Panc1 (cell line): ENCODE results near the gene MADCAM1. TPM values are rescaled to one million over a fixed set of nuclear protein-coding genes. Genes with fewer than 3 reads are reported as not detected.

Source experiments
- ATAC-seq: fragments of 200-7000 bp; cut with Tn5 transposase; 2 replicates; pipeline ENCODE4 v1.9.1; 2020; ENCODE audit warnings: mild to moderate bottlenecking, moderate library complexity
- BruUV-seq: library from RNA; stranded (reverse); fragments of 400-500 nt; replicated peaks from 2 replicates; lab custom pipeline; 2021; lab: Mats Ljungman, UMichigan
- CTCF ChIA-PET: fragments of 300-600 bp; sonication (Branson Sonifier 250); formaldehyde crosslinking; loops from one replicate; lab custom pipeline; 2022; ENCODE audit warnings: antibody characterized with exemption; lab: Charles Lee
- POLR2A ChIA-PET: fragments of 300-600 bp; sonication (Branson Sonifier 250); formaldehyde crosslinking; loops from one replicate; lab custom pipeline; 2022; ENCODE audit warnings: antibody characterized with exemption; lab: Charles Lee
- DNase-seq: peaks from one replicate; pipeline ENCODE4 v3.0.0-alpha.2; 2010; ENCODE audit warnings: low read depth, low spot score
- H3K27ac ChIP-seq: 2 replicates; pipeline ENCODE4 v1.5.1; 2011; ENCODE audit warnings: mild to moderate bottlenecking, low read length, inconsistent platforms
- H3K27me3 ChIP-seq: fragments of 200-500 bp; sonication (Bioruptor generic); 2 replicates; pipeline ENCODE4 v1.6.0; 2014; ENCODE audit warnings: low read length, inconsistent platforms; ENCODE audit not compliant: control insufficient read depth, insufficient read depth
- H3K36me3 ChIP-seq: fragments of 200-500 bp; sonication (Bioruptor generic); 2 replicates; pipeline ENCODE4 v1.5.1; 2014; ENCODE audit warnings: inconsistent platforms, mild to moderate bottlenecking, low read length, moderate library complexity; ENCODE audit not compliant: control insufficient read depth, insufficient read depth
- H3K4me1 ChIP-seq: 2 replicates; pipeline ENCODE4 v1.5.1; 2011; ENCODE audit warnings: inconsistent platforms, mild to moderate bottlenecking, low read length, moderate library complexity; ENCODE audit not compliant: control insufficient read depth, insufficient read depth
- H3K4me3 ChIP-seq, 2 experiments: 2 replicates each; pipeline ENCODE4 v1.5.1; 2011 to 2012; ENCODE audit warnings: low read depth in 2 of 2, low read length in 2 of 2, mild to moderate bottlenecking in 2 of 2, inconsistent platforms in 1 of 2, moderate library complexity in 1 of 2
- H3K9me3 ChIP-seq: fragments of 200-500 bp; sonication (Bioruptor generic); 2 replicates; pipeline ENCODE4 v1.5.1; 2014; ENCODE audit warnings: low read depth, mild to moderate bottlenecking, inconsistent platforms, low read length, moderate library complexity; ENCODE audit not compliant: control insufficient read depth, insufficient read depth
- CTCF ChIP-seq: fragments of 450-650 bp; IDR thresholded peaks from 2 replicates; pipeline ENCODE4 v1.5.1; 2017; ENCODE audit warnings: mild to moderate bottlenecking
- POLR2AphosphoS5 ChIP-seq: IDR thresholded peaks from 2 replicates; pipeline ENCODE4 v1.6.1; 2012; ENCODE audit warnings: mild to moderate bottlenecking, low read depth, low read length, moderate library complexity
- SIN3A ChIP-seq: IDR thresholded peaks from 2 replicates; pipeline ENCODE4 v1.6.1; 2012; ENCODE audit warnings: low read depth, mild to moderate bottlenecking, low read length, moderate library complexity, borderline replicate concordance; ENCODE audit not compliant: insufficient read depth
- TCF7L2 ChIP-seq: IDR thresholded peaks from 2 replicates; pipeline ENCODE4 v1.6.1; 2011; ENCODE audit warnings: mild to moderate bottlenecking, low read depth, low read length, inconsistent platforms
- in situ Hi-C: cut with HindIII; loops from 2 replicates; pipeline ENCODE4 v1.10.0; 2016; ENCODE audit warnings: low sequenced_read_pairs, low pct_unique_long_range_greater_than_20kb
- intact Hi-C: fragments of 100-400 bp; cut with micrococcal nuclease; formaldehyde crosslinking; loops from one replicate; pipeline ENCODE4 v1.10.0; 2022; ENCODE audit not compliant: unreplicated experiment
- total RNA-seq: library from RNA; stranded (reverse); gene quantifications from one replicate; pipeline ENCODE4 v1.2.1, GENCODE V29; 2021; ENCODE audit not compliant: unreplicated experiment
- TF ChIP-seq, protein P1 (sequence below), 2 experiments: IDR thresholded peaks; 2 replicates each; pipeline ENCODE4 v1.6.1; 2011 to 2012; ENCODE audit warnings: low read depth in 2 of 2, control low read depth in 1 of 2, low read length in 1 of 2, mild to moderate bottlenecking in 1 of 2, moderate library complexity in 1 of 2; ENCODE audit not compliant: insufficient read depth in 1 of 2

Gene MADCAM1
- total RNA-seq, 1 experiment from 2014 or later, result 0.54 TPM

DNA sequence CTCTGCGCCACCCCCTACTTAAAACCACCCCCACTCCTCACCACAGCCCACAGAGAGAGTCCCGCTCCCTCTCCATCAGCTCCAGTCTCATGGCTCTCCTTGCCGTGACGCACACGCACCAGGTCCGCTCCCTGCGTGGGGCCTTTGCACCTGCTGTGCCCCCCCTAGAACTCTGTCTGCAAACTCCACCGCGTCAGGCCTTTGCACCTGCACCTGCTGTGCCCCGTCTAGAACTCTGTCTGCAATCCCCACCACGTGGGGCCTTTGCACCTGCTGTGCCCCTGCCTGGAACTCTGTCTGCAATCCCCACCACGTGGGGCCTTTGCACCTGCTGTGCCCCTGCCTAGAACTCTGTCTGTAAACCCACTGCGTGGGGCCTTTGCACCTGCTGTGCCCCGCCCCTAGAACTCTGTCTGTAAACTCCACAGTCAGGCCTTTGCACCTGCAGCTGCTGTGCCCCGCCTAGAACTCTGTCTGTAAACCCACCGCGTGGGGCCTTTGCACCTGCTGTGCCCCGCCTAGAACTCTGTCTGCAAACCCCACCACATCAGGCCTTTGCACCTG is 39.7 kb upstream of the MADCAM1 start:
- DNase-seq (no peak), ATAC-seq (no peak)
- Histone ChIP-seq H3K9me3 (no peaks in the 10 kb centered on the region), H3K36me3 (no peaks in the 10 kb centered on the region), H3K4me1 (no peaks in the 10 kb centered on the region), H3K27me3 (no peaks in the 10 kb centered on the region), H3K4me3 (no peak overlapping the region), H3K27ac (no peak overlapping the region)
- in situ Hi-C loops (no loop called here), intact Hi-C loops (no loop called here)
- TF ChIP-seq, protein P1, sequence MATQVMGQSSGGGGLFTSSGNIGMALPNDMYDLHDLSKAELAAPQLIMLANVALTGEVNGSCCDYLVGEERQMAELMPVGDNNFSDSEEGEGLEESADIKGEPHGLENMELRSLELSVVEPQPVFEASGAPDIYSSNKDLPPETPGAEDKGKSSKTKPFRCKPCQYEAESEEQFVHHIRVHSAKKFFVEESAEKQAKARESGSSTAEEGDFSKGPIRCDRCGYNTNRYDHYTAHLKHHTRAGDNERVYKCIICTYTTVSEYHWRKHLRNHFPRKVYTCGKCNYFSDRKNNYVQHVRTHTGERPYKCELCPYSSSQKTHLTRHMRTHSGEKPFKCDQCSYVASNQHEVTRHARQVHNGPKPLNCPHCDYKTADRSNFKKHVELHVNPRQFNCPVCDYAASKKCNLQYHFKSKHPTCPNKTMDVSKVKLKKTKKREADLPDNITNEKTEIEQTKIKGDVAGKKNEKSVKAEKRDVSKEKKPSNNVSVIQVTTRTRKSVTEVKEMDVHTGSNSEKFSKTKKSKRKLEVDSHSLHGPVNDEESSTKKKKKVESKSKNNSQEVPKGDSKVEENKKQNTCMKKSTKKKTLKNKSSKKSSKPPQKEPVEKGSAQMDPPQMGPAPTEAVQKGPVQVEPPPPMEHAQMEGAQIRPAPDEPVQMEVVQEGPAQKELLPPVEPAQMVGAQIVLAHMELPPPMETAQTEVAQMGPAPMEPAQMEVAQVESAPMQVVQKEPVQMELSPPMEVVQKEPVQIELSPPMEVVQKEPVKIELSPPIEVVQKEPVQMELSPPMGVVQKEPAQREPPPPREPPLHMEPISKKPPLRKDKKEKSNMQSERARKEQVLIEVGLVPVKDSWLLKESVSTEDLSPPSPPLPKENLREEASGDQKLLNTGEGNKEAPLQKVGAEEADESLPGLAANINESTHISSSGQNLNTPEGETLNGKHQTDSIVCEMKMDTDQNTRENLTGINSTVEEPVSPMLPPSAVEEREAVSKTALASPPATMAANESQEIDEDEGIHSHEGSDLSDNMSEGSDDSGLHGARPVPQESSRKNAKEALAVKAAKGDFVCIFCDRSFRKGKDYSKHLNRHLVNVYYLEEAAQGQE (IDR thresholded peaks at IDR 0.05; ENCODE audit: insufficient read depth in 1 of 2, low read depth in 2 of 2, low read length in 1 of 2), result no peak
- TF ChIP-seq POLR2AphosphoS5, result no peak
- no peak for TF ChIP-seq CTCF
- no peak for TF ChIP-seq TCF7L2
- no peak for TF ChIP-seq SIN3A
- ChIA-PET CTCF (no interaction called here), POLR2A (no interaction called here)
- no TSS peak for BruUV-seq

DNA sequence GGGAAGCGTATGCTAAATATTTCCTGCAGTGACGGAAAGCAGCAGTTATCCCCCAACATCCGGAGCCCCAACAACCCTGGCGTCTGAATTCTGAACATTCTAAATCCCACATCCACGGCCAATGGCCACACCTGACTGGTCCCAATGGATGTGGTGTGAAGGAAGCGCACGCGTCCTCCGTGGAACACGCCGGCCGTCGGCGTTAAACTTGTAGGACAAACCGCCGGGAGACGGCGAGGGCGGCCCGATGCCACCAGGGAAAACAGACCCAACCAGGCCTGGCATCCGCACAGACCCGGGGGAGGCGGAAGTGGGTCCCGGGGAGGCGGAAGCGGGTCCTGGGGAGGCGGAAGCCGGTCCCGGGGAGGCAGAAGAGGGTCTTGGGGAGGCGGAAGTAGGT is 38.6 kb upstream of the MADCAM1 start:
- ChIA-PET CTCF (no interaction called here), POLR2A (no interaction called here)
- Histone ChIP-seq H3K4me3 (no peak overlapping the region), H3K4me1 (no peaks in the 10 kb centered on the region), H3K9me3 (no peaks in the 10 kb centered on the region), H3K36me3 (no peaks in the 10 kb centered on the region), H3K27ac (no peak overlapping the region), H3K27me3 (no peaks in the 10 kb centered on the region)
- no TSS peak for BruUV-seq
- TF ChIP-seq CTCF (no peak), POLR2AphosphoS5 (no peak), TCF7L2 (no peak), SIN3A (no peak)
- TF ChIP-seq, protein P1 (IDR thresholded peaks at IDR 0.05; ENCODE audit: insufficient read depth in 1 of 2, low read depth in 2 of 2, low read length in 1 of 2), result no peak
- no peak for ATAC-seq
- DNase-seq, result no peak
- in situ Hi-C loops (no loop called here), intact Hi-C loops (no loop called here)
